Measurements from ENCODE around the gene LGALS9B. TPM values are rescaled to one million over a fixed set of nuclear protein-coding genes. Genes with fewer than 3 reads are reported as not detected.
"Not testable (repeated sequence)": the region's sequence is repeated elsewhere in the genome, so short reads cannot be mapped to it uniquely, and the experiment has no call there.

LGALS9B gene
- total and polyA plus RNA-seq, 2 of the 8 experiments (the other 6 are each of a cell fraction or from before 2014, with no cell fraction given), result not detected

DNA sequence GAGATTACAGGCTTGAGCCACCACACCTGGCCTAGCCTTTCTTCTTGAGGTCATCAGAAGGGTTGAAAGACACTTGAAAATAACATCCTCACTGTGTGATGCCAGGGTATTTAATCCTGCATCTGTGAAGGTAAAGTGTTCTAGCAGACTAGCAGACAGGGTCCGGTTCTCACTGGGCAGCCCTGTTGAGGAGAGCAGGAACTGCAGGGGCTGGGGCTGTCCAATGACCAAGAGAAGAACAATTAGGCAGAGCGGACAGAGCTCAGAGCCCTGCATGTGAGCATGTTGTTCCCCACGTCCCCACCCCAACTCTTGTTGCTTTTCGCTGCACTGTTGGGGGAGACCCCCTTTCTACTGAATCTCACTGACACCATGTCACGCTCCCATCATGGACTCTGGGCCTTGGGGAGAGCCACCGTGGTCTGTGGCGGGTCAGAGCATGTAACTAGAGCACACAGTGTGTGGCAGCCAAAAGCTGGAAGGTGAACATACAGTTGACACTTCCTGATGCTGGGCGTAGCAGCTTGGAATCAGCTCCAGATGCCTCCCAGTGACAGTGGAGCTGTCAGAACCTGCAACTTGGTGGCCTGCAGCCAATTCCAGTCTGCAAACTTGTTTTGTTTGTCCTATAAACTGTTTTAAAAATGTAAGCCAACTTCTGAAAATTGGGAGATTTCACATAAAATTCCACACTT, 7.9 kb upstream of the LGALS9B start:
- H3K4me3 ChIP-seq (ENCODE audit: extremely low read depth in 1 of 4, insufficient read depth in 2 of 4, low read depth in 3 of 4, low read length in 4 of 4); H2BK120ac ChIP-seq (replicated peaks; ENCODE audit: low read depth, low read length); FAIRE-seq; H3K9ac ChIP-seq (replicated peaks in 1 of 4; ENCODE audit: extremely low read depth in 1 of 4, low read depth in 3 of 4, low read length in 3 of 4); H2BK12ac ChIP-seq (ENCODE audit: low read depth, low read length); CTCF ChIA-PET (ENCODE audit: partially characterized antibody); H3K27me3 ChIP-seq (replicated peaks in 1 of 4; ENCODE audit: control insufficient read depth in 3 of 4, extremely low read depth in 1 of 4, insufficient read depth in 3 of 4, low read length in 3 of 4); H3K79me2 ChIP-seq (ENCODE audit: control insufficient read depth in 1 of 2, insufficient read depth in 2 of 2, low read length in 2 of 2); H3K4ac ChIP-seq (replicated peaks; ENCODE audit: insufficient read length, low read depth, low read length); H4K20me1 ChIP-seq (replicated peaks in 1 of 2; ENCODE audit: control insufficient read depth in 1 of 2, insufficient read depth in 2 of 2, low read length in 2 of 2); H2AFZ ChIP-seq (ENCODE audit: low read length); H3K4me2 ChIP-seq (ENCODE audit: insufficient read depth in 1 of 2, low read depth in 2 of 2, low read length in 2 of 2); H4K8ac ChIP-seq (ENCODE audit: extremely low read depth, insufficient read depth, low read length); H3K14ac ChIP-seq (ENCODE audit: insufficient read length); DNase-seq (ENCODE audit: low read depth in 1 of 2, low spot score in 2 of 2); H2BK15ac ChIP-seq (ENCODE audit: low read length); H3K56ac ChIP-seq (replicated peaks; ENCODE audit: insufficient read length, low read depth, low read length); H3K79me1 ChIP-seq (ENCODE audit: low read depth, low read length); H3K36me3 ChIP-seq (ENCODE audit: control insufficient read depth in 2 of 4, insufficient read depth in 4 of 4, low read length in 3 of 4); H3K23me2 ChIP-seq (ENCODE audit: low read depth, low read length); H2AK5ac ChIP-seq (ENCODE audit: low read depth, low read length); H2BK20ac ChIP-seq (ENCODE audit: low read length); H3K18ac ChIP-seq (ENCODE audit: extremely low read depth, low read length); H3K9me3 ChIP-seq (ENCODE audit: insufficient read depth in 2 of 2, low read depth in 1 of 2, low read length in 1 of 2); H4K5ac ChIP-seq (ENCODE audit: insufficient read length, low read depth, low read length); H2BK5ac ChIP-seq (ENCODE audit: low read depth, low read length); H4K91ac ChIP-seq (replicated peaks; ENCODE audit: insufficient read length, low read length); POLR2A ChIA-PET (ENCODE audit: partially characterized antibody); H3K4me1 ChIP-seq (replicated peaks in 1 of 4; ENCODE audit: control insufficient read depth in 3 of 4, insufficient read depth in 4 of 4, low read length in 3 of 4); H3K23ac ChIP-seq (ENCODE audit: insufficient read length); H3K27ac ChIP-seq (ENCODE audit: low read depth, low read length): not testable (repeated sequence)
- WGBS, 2 experiments (ENCODE audit: extremely low coverage in 1 of 2, insufficient coverage in 1 of 2, insufficient read length in 1 of 2, insufficient replicate concordance in 2 of 2, low coverage in 1 of 2, low lambda C conversion rate in 2 of 2, missing lambda C conversion rate in 1 of 2), result 86% methylated on average over 7 of the region's 8 CpGs; no CpG with 5 or more reads in 1 of the 2 experiments

DNA sequence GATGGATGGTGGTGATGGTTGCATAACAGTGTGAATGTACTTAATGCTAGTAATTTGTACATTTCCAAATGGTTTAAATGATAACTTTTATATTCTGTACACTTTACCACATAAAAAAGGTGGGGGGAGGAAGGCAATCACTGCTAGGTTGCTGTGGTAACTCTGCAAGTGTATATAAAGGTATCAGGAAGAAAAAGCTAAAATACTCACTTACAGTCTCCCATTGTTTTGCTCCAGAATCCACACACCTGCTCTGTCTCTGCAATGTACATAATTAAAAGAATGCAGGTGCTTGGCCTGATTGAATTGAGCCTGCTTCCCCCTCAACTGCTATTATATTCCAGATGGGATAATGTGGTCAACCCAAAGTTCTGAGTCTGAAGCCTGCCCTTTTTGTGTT, 6.7 kb upstream of the LGALS9B start:
- H3K9ac ChIP-seq (replicated peaks in 1 of 4; ENCODE audit: extremely low read depth in 1 of 4, low read depth in 3 of 4, low read length in 3 of 4); H2BK12ac ChIP-seq (ENCODE audit: low read depth, low read length); H3K9me3 ChIP-seq (ENCODE audit: insufficient read depth in 2 of 2, low read depth in 1 of 2, low read length in 1 of 2); H4K91ac ChIP-seq (replicated peaks; ENCODE audit: insufficient read length, low read length); POLR2A ChIA-PET (ENCODE audit: partially characterized antibody); H3K18ac ChIP-seq (ENCODE audit: extremely low read depth, low read length); H3K14ac ChIP-seq (ENCODE audit: insufficient read length); H3K36me3 ChIP-seq (ENCODE audit: control insufficient read depth in 2 of 4, insufficient read depth in 4 of 4, low read length in 3 of 4); H3K4me3 ChIP-seq (ENCODE audit: extremely low read depth in 1 of 4, insufficient read depth in 2 of 4, low read depth in 3 of 4, low read length in 4 of 4); DNase-seq (ENCODE audit: low read depth in 1 of 2, low spot score in 2 of 2); H3K27ac ChIP-seq (ENCODE audit: low read depth, low read length); H3K79me2 ChIP-seq (ENCODE audit: control insufficient read depth in 1 of 2, insufficient read depth in 2 of 2, low read length in 2 of 2); H3K4me1 ChIP-seq (replicated peaks in 1 of 4; ENCODE audit: control insufficient read depth in 3 of 4, insufficient read depth in 4 of 4, low read length in 3 of 4); H3K23ac ChIP-seq (ENCODE audit: insufficient read length); H3K79me1 ChIP-seq (ENCODE audit: low read depth, low read length); H3K56ac ChIP-seq (replicated peaks; ENCODE audit: insufficient read length, low read depth, low read length); H2AK5ac ChIP-seq (ENCODE audit: low read depth, low read length); H3K4ac ChIP-seq (replicated peaks; ENCODE audit: insufficient read length, low read depth, low read length); H2BK5ac ChIP-seq (ENCODE audit: low read depth, low read length); H2BK15ac ChIP-seq (ENCODE audit: low read length); H3K4me2 ChIP-seq (ENCODE audit: insufficient read depth in 1 of 2, low read depth in 2 of 2, low read length in 2 of 2); H2AFZ ChIP-seq (ENCODE audit: low read length); FAIRE-seq; H3K27me3 ChIP-seq (replicated peaks in 1 of 4; ENCODE audit: control insufficient read depth in 3 of 4, extremely low read depth in 1 of 4, insufficient read depth in 3 of 4, low read length in 3 of 4); H4K5ac ChIP-seq (ENCODE audit: insufficient read length, low read depth, low read length); H2BK120ac ChIP-seq (replicated peaks; ENCODE audit: low read depth, low read length); H4K8ac ChIP-seq (ENCODE audit: extremely low read depth, insufficient read depth, low read length); H4K20me1 ChIP-seq (replicated peaks in 1 of 2; ENCODE audit: control insufficient read depth in 1 of 2, insufficient read depth in 2 of 2, low read length in 2 of 2); H3K23me2 ChIP-seq (ENCODE audit: low read depth, low read length); H2BK20ac ChIP-seq (ENCODE audit: low read length); CTCF ChIA-PET (ENCODE audit: partially characterized antibody): not testable (repeated sequence)
